ENCODE measurements around the gene PFN3.

The PFN3 gene

GRCh38 chr5:177402271-177403043, 2.0 kb upstream of the PFN3 start:
- Histone ChIP-seq H2AFZ (peak overlapping the region; percentile 80), H3K27ac (no peak overlapping the region), H3K27me3 (ENCODE audit: control insufficient read depth, insufficient read depth, low read length) (no peaks in the 10 kb centered on the region), H3K9me3 (ENCODE audit: control insufficient read depth, low read length) (no peaks in the 10 kb centered on the region), H3K4me2 (ENCODE audit: low read length) (peak overlapping the region; percentile 93), H3K79me2 (no peaks in the 10 kb centered on the region), H3K36me3 (ENCODE audit: control insufficient read depth, insufficient read depth, low read length) (no peaks in the 10 kb centered on the region), H3K9ac (no peak overlapping the region), H3K4me3 (ENCODE audit: low read depth, low read length) (peak overlapping the region; percentile 65), H3K4me1 (peaks cover 26% of the 10 kb centered on the region)
- peak; percentile 45 for TF ChIP-seq CTCF (IDR thresholded peaks at IDR 0.05)

- Histone ChIP-seq H3K9me3 (ENCODE audit: control insufficient read depth, low read length) (no peaks in the 10 kb centered on the region), H3K4me3 (ENCODE audit: low read depth, low read length) (no peak overlapping the region), H3K27ac (no peak overlapping the region), H3K79me2 (no peaks in the 10 kb centered on the region), H3K4me1 (peaks cover 7% of the 10 kb centered on the region), H2AFZ (no peak overlapping the region), H3K9ac (no peak overlapping the region), H3K4me2 (ENCODE audit: low read length) (no peak overlapping the region), H3K27me3 (ENCODE audit: control insufficient read depth, insufficient read depth, low read length) (no peaks in the 10 kb centered on the region), H3K36me3 (ENCODE audit: control insufficient read depth, insufficient read depth, low read length) (no peaks in the 10 kb centered on the region)
- TF ChIP-seq CTCF (IDR thresholded peaks at IDR 0.05), result no peak
Measured at GRCh38 chr5:177397875-177398390, 2.5 kb downstream of the PFN3 start.

- H3K4me1 ChIP-seq, result no peaks in the 10 kb centered on the region
- no peak overlapping the region for H3K27ac ChIP-seq
- H3K4me3 ChIP-seq (ENCODE audit: low read depth, low read length), result no peak overlapping the region
- H3K36me3 ChIP-seq (ENCODE audit: control insufficient read depth, insufficient read depth, low read length), result no peaks in the 10 kb centered on the region
- no peaks in the 10 kb centered on the region for H3K9me3 ChIP-seq (ENCODE audit: control insufficient read depth, low read length)
- no peak overlapping the region for H3K9ac ChIP-seq
- no peak overlapping the region for H3K4me2 ChIP-seq (ENCODE audit: low read length)
- H3K79me2 ChIP-seq, result no peaks in the 10 kb centered on the region
- H2AFZ ChIP-seq, result no peak overlapping the region
- TF ChIP-seq CTCF (IDR thresholded peaks at IDR 0.05), result no peak
- H3K27me3 ChIP-seq (ENCODE audit: control insufficient read depth, insufficient read depth, low read length), result no peaks in the 10 kb centered on the region
Measured at GRCh38 chr5:177396807-177397206, 3.7 kb downstream of the PFN3 start.

- Histone ChIP-seq H2AFZ (no peak overlapping the region), H3K4me1 (no peaks in the 10 kb centered on the region), H3K36me3 (ENCODE audit: control insufficient read depth, insufficient read depth, low read length) (no peaks in the 10 kb centered on the region), H3K27me3 (ENCODE audit: control insufficient read depth, insufficient read depth, low read length) (no peaks in the 10 kb centered on the region), H3K4me2 (ENCODE audit: low read length) (no peak overlapping the region), H3K79me2 (no peaks in the 10 kb centered on the region), H3K27ac (no peak overlapping the region), H3K9me3 (ENCODE audit: control insufficient read depth, low read length) (no peaks in the 10 kb centered on the region), H3K9ac (no peak overlapping the region), H3K4me3 (ENCODE audit: low read depth, low read length) (no peak overlapping the region)
- no peak for TF ChIP-seq CTCF (IDR thresholded peaks at IDR 0.05)
Measured at GRCh38 chr5:177396078-177396477, 4.4 kb downstream of the PFN3 start.

- Histone ChIP-seq H3K4me2 (ENCODE audit: low read length) (no peak overlapping the region), H2AFZ (no peak overlapping the region), H3K27ac (no peak overlapping the region), H3K4me1 (no peaks in the 10 kb centered on the region), H3K4me3 (ENCODE audit: low read depth, low read length) (no peak overlapping the region), H3K27me3 (ENCODE audit: control insufficient read depth, insufficient read depth, low read length) (no peaks in the 10 kb centered on the region), H3K9ac (no peak overlapping the region), H3K79me2 (no peaks in the 10 kb centered on the region), H3K9me3 (ENCODE audit: control insufficient read depth, low read length) (no peaks in the 10 kb centered on the region), H3K36me3 (ENCODE audit: control insufficient read depth, insufficient read depth, low read length) (no peaks in the 10 kb centered on the region)
- TF ChIP-seq CTCF (IDR thresholded peaks at IDR 0.05), result no peak
Measured at GRCh38 chr5:177393990-177394389, 6.5 kb downstream of the PFN3 start.

Measured in parathyroid adenoma (tissue), 2 donors.